ENCODE results near the gene ARRB1. TPM values are rescaled to one million over a fixed set of nuclear protein-coding genes. Genes with fewer than 3 reads are reported as not detected.

Gene ARRB1
- 58.7 and 63.8 TPM in 2 replicates for total RNA-seq

DNA sequence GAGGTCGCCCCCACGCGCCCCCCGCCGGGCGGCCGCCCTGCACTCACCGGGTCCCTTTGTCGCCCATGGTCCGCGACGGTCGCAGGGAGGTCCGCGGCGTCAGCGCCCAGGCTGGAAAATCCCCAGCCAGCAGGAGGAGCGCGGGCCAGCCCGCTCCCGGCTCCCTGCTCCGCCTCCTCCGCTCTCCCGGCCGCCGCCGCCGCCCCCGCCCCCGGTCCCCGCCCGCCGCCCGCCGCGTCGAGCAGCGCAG lies at the start of gene ARRB1:
TSS of gene ARRB1 (minus strand) at position 121 of the 250 bp plus-strand sequence. CDS start at position 67, 54 bp downstream.

GRCh38 chr11:75399344-75400145 lies 48.1 kb upstream of the ARRB1 start, which contains the start of gene RPS3:
TSS of gene RPS3 (plus strand) at chr11:75399518. CDS start at chr11:75399548, 30 bp downstream.

GRCh38 chr11:75240311-75241035 lies 111.0 kb downstream of the ARRB1 start, which contains the start of gene TPBGL:
TSS of gene TPBGL (plus strand) at chr11:75240774. CDS start at chr11:75241050, 276 bp downstream.

Other genes starting within 250 kb of the ARRB1 start
- gene SLCO2B1, start 200.6 kb downstream of the ARRB1 start, total RNA-seq: 0.15 and 0.60 TPM in 2 replicates
- gene TPBGL, start 110.9 kb downstream of the ARRB1 start, total RNA-seq: not detected in 2 replicates
- gene RPS3, start 47.9 kb upstream of the ARRB1 start, total RNA-seq: 1,668 and 1,957 TPM in 2 replicates
- gene KLHL35, start 81.5 kb upstream of the ARRB1 start, total RNA-seq: 0.27 and 1.2 TPM in 2 replicates
- 13.7 and 17.5 TPM in 2 replicates for gene GDPD5, start 174.3 kb upstream of the ARRB1 start, total RNA-seq
- gene SERPINH1, start 210.6 kb upstream of the ARRB1 start, total RNA-seq: 687 and 873 TPM in 2 replicates

Data from mammary microvascular endothelial cell (primary cell).